ENCODE data around the gene EBF3.

GRCh38 chr10:129919358-129919757 is 44.7 kb downstream of the EBF3 start:
- TF ChIP-seq EZH2 (IDR thresholded peaks at IDR 0.05; ENCODE audit: low read length, unreplicated experiment) (no peak), CTCF (conservative IDR thresholded peaks at IDR 0.05; ENCODE audit: low read depth, low read length) (no peak)
